Lower leg skin (tissue), 4 donors: ENCODE results near the gene SAMSN1. TPM values are rescaled to one million over a fixed set of nuclear protein-coding genes. Genes with fewer than 3 reads are reported as not detected.
"Not testable (repeated sequence)": the region's sequence is repeated elsewhere in the genome, so short reads cannot be mapped to it uniquely, and the experiment has no call there.

Experiments
- DNase-seq, 2 donors: peaks; one replicate each; pipeline ENCODE4 v3.0.0-alpha.2; 2019; ENCODE audit warnings: low spot score in 2 of 2
- H3K4me3 ChIP-seq: fragments of 200-600 bp; sonication (generic); 2 replicates; pipeline ENCODE4 v1.5.1; 2017; ENCODE audit warnings: mild to moderate bottlenecking, low read depth; ENCODE audit not compliant: poor library complexity, severe bottlenecking
- CTCF ChIP-seq, 3 donors: fragments of 450-650 bp; IDR thresholded peaks; one replicate each; pipeline ENCODE4 v1.5.1; 2016; ENCODE audit warnings: antibody characterized with exemption in 3 of 3, mild to moderate bottlenecking in 3 of 3, moderate library complexity in 2 of 3
- POLR2A ChIP-seq, 2 donors: fragments of 450-650 bp; IDR thresholded peaks; one replicate each; pipeline ENCODE4 v1.6.1; 2016 to 2017; ENCODE audit warnings: antibody characterized with exemption in 2 of 2, mild to moderate bottlenecking in 1 of 2, moderate library complexity in 1 of 2
- WGBS, 2 donors: methylation state at CpG; one replicate each; pipeline ENCODE4 v1.1.5; 2018; 5-methylcytosine and 5-hydroxymethylcytosine counted together
- intact Hi-C: fragments of 100-400 bp; cut with DNase I; formaldehyde crosslinking; loops from one replicate; pipeline ENCODE4 v1.15.0; 2023; ENCODE audit warnings: low total_unique reads
- total RNA-seq, 4 donors: library from RNA; depleted of rRNA; stranded (reverse); fragments of >200 nt; gene quantifications; one replicate each; pipeline ENCODE4 v1.1.0, GENCODE V29; 2016

Gene SAMSN1
- total RNA-seq, 4 donors from 2014 or later = 0.88 to 3.4 (median 2.0) TPM

DNA sequence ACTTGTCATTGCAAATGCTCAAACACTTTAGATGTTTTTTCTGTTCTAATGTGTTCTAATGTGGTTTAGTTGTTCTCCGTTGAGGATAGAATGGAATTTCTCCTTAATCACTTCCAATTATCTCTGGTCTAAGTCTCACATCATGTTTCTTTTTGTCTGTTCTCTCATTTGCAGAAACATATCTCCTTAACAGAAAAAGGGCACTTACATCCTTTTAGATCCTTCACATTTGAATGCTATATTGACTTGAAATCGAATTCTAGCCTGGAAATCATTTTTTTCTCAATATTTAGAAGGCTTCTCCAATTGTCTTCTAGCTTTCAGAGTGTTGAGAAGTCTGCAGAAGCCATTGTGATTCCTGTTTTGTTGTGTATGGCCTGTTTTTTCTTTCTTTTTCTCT lies 7.3 kb upstream of the SAMSN1 start:
- H3K4me3 ChIP-seq = no peak overlapping the region
- WGBS, 2 donors = 67 to 70% methylated on average over 2 of the region's 2 CpGs
- DNase-seq = no peak
- TF ChIP-seq CTCF (IDR thresholded peaks at IDR 0.05) (no peak), POLR2A (IDR thresholded peaks at IDR 0.05) (no peak)
- intact Hi-C loops = no loop called here

DNA sequence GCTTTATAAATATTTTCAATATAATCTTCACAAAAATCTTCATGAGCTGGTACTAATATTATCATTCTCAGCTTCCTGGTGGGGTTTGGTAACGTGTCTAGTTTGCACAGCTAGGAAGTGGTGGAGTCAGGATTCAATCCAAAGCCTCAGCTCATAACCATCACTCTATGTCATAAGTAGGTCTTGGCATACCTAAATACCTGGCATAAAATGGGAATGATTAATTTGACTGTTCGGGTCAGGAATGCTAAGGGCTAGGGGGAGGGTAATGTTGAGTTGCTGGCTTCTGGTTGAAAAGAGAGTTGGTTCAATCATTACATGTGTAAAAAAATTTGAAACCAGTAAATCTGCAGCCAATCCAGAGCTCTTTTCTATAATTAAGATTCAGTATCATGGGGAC lies 5.6 kb upstream of the SAMSN1 start:
- TF ChIP-seq POLR2A (IDR thresholded peaks at IDR 0.05) (no peak), CTCF (IDR thresholded peaks at IDR 0.05) (no peak)
- H3K4me3 ChIP-seq = no peak overlapping the region
- no peak for DNase-seq
- WGBS, 2 donors = 58 to 65% methylated on average over 2 of the region's 2 CpGs
- intact Hi-C loops = no loop called here

DNA sequence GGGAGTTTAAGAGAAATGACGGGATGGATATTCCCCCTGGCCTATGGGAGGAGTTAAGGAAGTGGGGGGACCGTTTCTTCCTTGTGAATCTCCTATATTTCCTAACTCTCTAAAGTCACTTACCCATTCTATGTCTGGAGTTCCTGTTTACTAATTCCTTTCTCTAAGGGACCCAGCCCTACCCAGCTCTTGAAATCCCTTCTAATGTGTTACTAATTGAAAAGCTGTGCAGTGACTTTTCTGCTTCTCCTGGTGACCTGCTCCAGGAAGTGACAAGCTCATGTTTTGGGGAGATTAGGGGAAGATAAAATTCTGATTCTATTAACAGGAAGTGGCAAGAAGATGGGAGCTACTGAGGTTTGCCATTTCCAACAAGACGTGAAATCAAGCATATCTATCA lies 4.0 kb upstream of the SAMSN1 start:
- TF ChIP-seq CTCF (IDR thresholded peaks at IDR 0.05) = no peak
- TF ChIP-seq POLR2A (IDR thresholded peaks at IDR 0.05) = no peak
- WGBS, 2 donors = 67 to 73% methylated on average over 3 of the region's 3 CpGs
- no peak for DNase-seq
- intact Hi-C loops = no loop called here
- H3K4me3 ChIP-seq = no peak overlapping the region

DNA sequence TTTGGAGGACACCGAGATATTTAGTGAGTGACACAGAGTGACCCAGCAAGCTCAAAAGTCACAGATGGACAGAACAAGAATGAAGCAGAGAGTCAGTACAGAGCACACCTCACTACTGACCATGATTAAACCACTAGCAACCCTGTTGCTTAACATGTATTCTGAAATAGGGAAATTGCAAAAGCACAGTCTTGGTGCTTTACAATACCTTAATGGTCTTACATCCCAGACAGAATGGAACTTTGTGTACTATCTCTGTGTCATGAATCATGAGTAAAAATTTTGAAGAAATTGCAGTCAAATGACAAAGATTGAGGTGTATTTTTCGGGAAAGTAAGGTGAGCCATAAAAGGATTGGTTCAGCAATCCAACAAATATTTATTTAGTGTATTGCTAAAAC lies 2.7 kb upstream of the SAMSN1 start:
- TF ChIP-seq POLR2A (IDR thresholded peaks at IDR 0.05) (no peak), CTCF (IDR thresholded peaks at IDR 0.05) (no peak)

DNA sequence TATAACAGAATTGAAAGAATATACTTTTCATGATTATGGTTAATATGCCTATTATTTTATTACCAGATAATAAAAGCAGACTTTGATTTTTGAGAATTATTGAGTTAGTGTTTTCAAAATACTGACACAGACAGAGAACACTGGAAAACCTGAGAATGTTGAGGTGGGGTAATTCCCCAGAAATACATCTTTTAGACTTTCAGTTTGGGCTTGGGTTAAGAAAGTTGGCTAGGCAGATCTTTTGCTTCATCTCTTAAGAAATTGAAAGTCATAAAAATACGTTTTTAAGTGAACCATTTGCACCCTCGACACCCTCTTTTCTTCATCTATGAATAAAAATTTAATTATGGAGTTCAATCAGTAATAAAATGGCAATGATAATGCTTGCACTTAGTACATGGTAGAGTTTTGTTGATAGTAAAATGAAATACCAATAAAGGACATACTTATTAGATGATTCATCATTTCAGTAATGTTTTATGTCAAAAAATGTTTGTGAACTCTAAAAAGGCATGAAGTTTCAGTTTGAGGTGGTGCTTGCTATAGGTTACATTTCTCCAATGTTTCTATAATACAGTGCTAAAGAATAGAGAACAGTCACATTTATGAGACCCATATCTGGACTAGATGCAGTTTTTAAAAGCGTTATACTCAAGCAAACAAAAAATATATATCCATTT lies 1.9 kb upstream of the SAMSN1 start:
- no peak for TF ChIP-seq CTCF (IDR thresholded peaks at IDR 0.05)
- TF ChIP-seq POLR2A (IDR thresholded peaks at IDR 0.05) = no peak
- no peak for DNase-seq
- no peak overlapping the region for H3K4me3 ChIP-seq
- intact Hi-C loops = no loop called here
- 64 to 73% methylated on average over 3 of the region's 3 CpGs for WGBS, 2 donors

More for the DNA sequence above, 2.7 kb upstream of the SAMSN1 start:
- H3K4me3 ChIP-seq = no peak overlapping the region
- intact Hi-C loops = no loop called here
- WGBS, 2 donors = 77 to 78% methylated on average over 2 of the region's 2 CpGs
- no peak for DNase-seq

- 91 to 93% methylated on average over 7 of the region's 7 CpGs for WGBS, 2 donors
Observed at GRCh38 chr21:14546719-14547118, 604 bp upstream of the SAMSN1 start.

More at GRCh38 chr21:14546719-14547118, 604 bp upstream of the SAMSN1 start:
- intact Hi-C loops, H3K4me3 ChIP-seq, DNase-seq: not testable (repeated sequence)
